Neural progenitor cell (in vitro differentiated cells): ENCODE results near the gene HOXB9.

Source experiments
- EZH2phosphoT487 ChIP-seq: fragments of 200-600 bp; sonication (generic); IDR thresholded peaks from 2 replicates; pipeline ENCODE4 v1.6.1; 2017; ENCODE audit warnings: antibody characterized with exemption
- TF ChIP-seq, protein P1 (sequence below): fragments of 200-600 bp; sonication (generic); IDR thresholded peaks from 2 replicates; pipeline ENCODE4 v1.5.1; 2017; ENCODE audit warnings: antibody characterized with exemption, mild to moderate bottlenecking

- TF ChIP-seq, protein P1, sequence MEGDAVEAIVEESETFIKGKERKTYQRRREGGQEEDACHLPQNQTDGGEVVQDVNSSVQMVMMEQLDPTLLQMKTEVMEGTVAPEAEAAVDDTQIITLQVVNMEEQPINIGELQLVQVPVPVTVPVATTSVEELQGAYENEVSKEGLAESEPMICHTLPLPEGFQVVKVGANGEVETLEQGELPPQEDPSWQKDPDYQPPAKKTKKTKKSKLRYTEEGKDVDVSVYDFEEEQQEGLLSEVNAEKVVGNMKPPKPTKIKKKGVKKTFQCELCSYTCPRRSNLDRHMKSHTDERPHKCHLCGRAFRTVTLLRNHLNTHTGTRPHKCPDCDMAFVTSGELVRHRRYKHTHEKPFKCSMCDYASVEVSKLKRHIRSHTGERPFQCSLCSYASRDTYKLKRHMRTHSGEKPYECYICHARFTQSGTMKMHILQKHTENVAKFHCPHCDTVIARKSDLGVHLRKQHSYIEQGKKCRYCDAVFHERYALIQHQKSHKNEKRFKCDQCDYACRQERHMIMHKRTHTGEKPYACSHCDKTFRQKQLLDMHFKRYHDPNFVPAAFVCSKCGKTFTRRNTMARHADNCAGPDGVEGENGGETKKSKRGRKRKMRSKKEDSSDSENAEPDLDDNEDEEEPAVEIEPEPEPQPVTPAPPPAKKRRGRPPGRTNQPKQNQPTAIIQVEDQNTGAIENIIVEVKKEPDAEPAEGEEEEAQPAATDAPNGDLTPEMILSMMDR: no peak
- TF ChIP-seq EZH2phosphoT487: peak; percentile 92
These were observed 19.9 kb downstream of the HOXB9 start for GRCh38 chr17:48605991-48606891.
